ENCODE results near the gene DNAJC3. TPM values are rescaled to one million over a fixed set of nuclear protein-coding genes. Genes with fewer than 3 reads are reported as not detected.
"Not testable (repeated sequence)": the region's sequence is repeated elsewhere in the genome, so short reads cannot be mapped to it uniquely, and the experiment has no call there.

The DNAJC3 gene
- total RNA-seq, 2 donors from 2014 or later, result 59.3 to 60.2 TPM

DNA sequence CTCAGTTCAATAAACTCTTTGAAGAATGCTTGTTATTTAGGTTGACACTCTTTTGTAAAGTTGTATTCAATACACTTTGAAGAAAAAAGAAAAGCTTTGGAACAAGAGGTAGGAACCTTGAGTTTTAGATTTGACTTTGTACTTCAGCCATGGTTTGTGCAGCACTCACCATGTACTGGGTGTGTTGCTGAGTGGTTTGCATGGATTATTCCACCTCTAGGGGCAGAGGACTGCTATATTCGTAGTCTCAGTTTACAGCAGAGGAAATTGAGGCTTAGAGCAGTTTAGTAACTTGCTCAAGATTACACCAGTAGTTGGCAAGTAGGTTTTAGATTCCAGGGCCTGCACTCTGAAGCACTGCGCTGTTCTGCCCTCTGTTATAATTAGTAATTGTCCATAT lies 68.8 kb downstream of the DNAJC3 start:
- intact Hi-C loops (cut with DNase I, micrococcal nuclease), result no loop called here
- ATAC-seq (peak; percentile 67), DNase-seq (no peak)

DNA sequence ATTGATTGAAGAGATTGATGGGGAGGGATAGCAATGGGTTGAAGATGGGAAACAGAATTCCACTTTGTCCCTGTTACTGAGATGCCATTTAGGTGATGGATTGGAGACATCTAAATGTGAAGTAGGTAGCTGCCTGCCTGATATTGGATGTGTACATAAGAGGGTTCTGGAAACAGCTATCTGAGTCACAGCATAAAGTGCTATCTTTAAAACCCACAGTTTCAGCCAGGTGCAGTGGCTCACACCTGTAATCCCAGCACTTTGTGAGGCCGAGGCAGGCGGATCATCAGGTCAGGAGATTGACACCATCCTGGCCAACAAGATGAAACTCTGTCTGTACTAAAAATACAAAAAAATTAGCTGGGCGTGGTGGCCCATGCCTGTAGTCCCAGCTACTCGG lies 72.6 kb downstream of the DNAJC3 start:
- DNase-seq (no peak), ATAC-seq (no peak)
- intact Hi-C loops (cut with DNase I, micrococcal nuclease), result no loop called here

DNA sequence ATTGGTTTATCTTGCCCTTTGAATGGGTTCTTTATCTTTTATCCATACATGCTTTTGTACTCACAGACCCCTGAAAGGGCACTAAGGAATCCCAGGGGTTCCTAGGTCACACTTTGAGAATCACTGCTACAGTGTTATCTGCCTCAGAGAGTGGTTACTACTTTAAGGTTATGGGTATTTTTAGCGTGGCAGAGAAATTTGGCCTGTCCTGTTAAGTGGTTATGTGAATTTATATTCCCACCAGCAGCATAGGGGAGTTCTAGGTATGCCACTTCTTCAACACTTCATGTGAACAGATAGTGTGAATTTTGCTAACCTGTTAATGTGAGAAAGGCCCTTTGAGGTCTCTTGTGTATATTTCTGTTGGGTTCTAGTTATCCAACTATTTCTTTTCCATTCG lies 75.7 kb downstream of the DNAJC3 start:
- ATAC-seq (no peak), DNase-seq (no peak)
- intact Hi-C loops (cut with DNase I, micrococcal nuclease), result no loop called here

DNA sequence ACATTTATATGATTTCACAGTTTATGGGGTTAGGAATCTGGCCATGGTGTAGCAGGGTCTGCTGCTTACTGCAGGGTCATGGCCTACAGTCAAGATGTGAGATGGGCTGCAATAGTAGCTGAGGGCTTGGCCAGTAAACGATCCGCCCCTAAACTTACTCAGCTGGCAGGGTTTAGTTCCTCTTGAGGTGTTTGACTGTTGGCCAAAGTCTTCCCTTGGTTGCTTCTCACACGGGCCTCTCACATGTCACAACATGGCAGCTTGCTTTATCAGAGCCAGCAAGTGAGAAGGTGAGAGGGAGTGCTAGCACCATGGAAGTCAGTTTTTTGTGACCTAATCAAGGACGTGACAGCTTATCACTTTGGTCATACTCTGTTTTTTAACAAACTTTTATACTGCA lies 77.1 kb downstream of the DNAJC3 start:
- no peak for ATAC-seq
- DNase-seq, result no peak
- intact Hi-C loops (cut with DNase I, micrococcal nuclease), result no loop called here

DNA sequence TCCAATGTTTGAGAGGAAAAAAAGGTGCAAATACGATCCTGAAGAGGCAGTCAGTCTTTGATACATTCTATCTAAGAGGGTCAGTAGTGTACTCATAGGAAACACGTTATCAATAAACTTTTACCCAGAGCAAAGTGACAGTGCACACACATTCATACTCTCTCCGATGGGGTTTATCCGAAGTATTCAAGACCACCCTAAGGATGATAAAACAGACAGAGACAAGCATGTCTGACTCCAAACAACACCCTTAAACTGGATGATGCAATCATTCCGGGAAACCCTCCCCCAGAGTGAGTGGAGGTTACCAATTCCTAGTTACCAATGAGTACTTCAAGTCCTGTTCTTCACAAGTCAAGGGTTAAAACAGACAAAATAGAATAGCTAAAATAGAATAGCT lies 79.1 kb downstream of the DNAJC3 start:
- intact Hi-C loops (cut with DNase I, micrococcal nuclease), result no loop called here
- no peak for ATAC-seq

DNA sequence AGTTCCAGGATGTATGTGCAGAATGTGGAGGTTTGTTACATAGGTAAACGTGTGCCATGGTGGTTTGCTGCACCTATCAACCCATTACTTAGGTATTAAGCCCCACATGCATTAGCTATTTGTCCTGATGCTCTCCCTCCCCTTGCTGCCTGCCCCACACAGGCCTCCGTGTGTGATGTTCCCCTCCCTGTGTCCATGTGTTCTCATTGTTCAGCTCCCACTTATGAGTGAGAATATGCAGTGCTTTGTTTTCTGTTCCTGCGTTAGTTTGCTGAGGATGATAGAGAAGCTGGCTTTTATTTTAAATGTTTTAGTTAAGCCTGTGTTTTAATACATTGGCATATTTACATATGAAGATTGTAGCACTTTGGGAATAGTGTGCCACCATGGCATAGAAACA lies 85.7 kb downstream of the DNAJC3 start:
- ATAC-seq; intact Hi-C loops (cut with DNase I, micrococcal nuclease); DNase-seq: not testable (repeated sequence)

More for the DNA sequence above, 79.1 kb downstream of the DNAJC3 start:
- DNase-seq, result no peak

DNA sequence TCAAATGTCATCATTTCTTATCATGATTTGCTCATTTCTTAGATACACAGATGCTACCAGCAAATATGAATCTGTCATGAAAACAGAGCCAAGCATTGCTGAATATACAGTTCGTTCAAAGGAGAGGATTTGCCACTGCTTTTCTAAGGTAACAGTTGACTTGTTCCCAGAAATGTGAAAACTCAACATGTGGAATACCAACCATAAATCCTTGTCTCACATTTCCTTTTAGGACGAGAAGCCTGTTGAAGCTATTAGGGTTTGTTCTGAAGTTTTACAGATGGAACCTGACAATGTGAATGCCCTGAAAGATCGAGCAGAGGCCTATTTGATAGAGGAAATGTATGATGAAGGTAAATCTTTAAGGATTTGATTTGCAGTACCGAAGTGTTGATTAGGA lies 86.7 kb downstream of the DNAJC3 start:
- DNase-seq (no peak), ATAC-seq (no peak)
- intact Hi-C loops (cut with DNase I, micrococcal nuclease), result no loop called here

DNA sequence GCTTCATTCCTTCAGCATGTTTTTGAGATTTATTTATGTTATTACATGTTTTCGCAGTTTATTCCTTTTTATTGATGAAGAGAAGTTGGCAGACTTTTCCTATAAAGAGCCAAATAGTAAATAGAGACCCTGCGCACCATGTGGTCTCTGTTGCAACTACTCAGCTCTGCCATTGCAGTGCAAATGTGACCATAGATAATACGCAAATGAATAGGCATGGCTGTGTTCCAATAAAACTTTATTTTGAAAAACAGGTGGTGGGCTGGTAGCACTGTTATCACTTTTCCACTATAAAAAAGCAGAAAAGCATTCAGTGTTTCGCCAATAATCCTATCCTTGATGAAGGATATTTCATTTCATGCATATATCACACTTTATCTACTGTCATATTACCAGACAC lies 95.0 kb downstream of the DNAJC3 start:
- DNase-seq (no peak), ATAC-seq (no peak)
- intact Hi-C loops (cut with DNase I, micrococcal nuclease), result no loop called here

DNA sequence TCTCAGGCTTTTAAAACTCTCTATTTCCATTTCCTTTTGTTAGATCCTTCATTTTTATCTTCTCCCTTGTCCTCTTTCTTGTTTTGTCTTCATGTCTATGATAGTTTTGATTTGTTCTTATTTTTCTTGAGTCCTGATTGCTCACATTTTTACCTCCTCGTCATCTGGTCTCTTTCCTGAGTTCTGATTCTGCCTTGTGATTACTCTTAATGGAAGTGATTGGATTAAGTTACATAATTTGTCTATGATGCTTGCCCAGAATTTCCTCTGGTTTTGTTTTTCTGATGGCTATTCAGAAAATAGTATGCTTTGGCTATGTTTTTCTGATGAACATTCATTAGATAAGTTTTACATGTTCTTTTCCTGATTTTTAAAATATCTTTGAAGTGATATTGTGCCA lies 102.6 kb downstream of the DNAJC3 start:
- DNase-seq (no peak), ATAC-seq (no peak)
- intact Hi-C loops (cut with DNase I, micrococcal nuclease), result no loop called here

DNA sequence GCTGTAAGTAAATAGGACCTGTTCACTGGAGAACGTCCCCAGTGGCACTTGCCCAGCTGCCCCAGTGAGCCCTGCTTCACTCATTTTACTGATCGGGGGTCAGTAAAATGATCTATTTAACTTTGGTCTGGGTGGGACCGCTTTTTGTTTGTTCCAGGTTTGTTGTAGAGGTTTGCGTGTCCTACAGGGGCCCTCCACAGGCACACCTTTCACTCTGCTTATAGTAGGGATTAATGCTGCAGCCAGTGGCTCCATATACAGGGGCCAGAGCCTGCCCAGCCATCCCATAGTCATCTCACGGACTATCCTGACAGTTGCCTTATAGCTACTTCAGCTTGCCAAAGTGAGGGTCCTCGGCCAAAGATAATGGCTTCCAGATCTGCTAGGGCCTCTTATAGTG lies 104.1 kb downstream of the DNAJC3 start:
- DNase-seq, result no peak
- ATAC-seq, result no peak
- intact Hi-C loops (cut with DNase I, micrococcal nuclease), result no loop called here

DNA sequence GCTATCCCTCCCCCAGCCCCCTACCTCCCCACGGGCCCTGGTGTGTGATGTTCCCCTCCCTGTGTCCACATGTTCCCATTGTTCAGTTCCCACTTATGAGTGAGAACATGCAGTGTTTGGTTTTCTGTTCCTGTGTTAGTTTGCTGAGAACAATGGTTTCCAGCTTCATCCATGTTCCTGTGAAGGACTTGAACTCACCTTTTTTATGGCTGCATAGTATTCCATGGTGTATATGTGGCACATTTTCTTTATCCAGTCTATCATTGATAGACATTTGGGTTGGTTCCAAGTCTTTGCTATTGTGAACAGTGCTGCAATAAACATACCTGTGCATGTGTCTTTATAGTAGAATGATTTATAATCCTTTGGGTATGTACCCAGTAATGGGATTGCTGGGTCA lies 105.0 kb downstream of the DNAJC3 start:
- DNase-seq, result not testable (repeated sequence)

DNA sequence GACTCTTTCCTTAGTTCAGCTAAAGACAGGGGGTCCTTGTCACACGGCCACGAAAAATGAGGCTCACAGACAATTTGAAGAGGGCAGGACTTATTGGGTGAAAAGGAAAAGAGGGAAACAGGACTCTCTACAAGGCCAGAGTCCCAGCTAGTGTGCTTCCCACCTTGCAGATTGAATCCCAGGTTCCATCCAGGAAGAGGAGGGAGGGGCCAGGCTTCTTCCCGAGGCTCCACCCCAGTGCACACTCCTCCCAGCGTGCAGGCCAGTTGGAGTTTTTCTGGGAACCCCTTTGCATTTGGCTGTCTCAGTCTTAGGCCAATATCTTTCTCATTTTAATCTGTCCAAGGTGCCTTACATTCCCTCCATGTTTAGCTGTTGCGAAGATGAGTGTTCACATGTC lies 106.8 kb downstream of the DNAJC3 start:
- intact Hi-C loops (cut with DNase I, micrococcal nuclease), result no loop called here
- DNase-seq (no peak), ATAC-seq (no peak)

More for the DNA sequence above, 105.0 kb downstream of the DNAJC3 start:
- ATAC-seq; intact Hi-C loops (cut with DNase I, micrococcal nuclease): not testable (repeated sequence)

DNA sequence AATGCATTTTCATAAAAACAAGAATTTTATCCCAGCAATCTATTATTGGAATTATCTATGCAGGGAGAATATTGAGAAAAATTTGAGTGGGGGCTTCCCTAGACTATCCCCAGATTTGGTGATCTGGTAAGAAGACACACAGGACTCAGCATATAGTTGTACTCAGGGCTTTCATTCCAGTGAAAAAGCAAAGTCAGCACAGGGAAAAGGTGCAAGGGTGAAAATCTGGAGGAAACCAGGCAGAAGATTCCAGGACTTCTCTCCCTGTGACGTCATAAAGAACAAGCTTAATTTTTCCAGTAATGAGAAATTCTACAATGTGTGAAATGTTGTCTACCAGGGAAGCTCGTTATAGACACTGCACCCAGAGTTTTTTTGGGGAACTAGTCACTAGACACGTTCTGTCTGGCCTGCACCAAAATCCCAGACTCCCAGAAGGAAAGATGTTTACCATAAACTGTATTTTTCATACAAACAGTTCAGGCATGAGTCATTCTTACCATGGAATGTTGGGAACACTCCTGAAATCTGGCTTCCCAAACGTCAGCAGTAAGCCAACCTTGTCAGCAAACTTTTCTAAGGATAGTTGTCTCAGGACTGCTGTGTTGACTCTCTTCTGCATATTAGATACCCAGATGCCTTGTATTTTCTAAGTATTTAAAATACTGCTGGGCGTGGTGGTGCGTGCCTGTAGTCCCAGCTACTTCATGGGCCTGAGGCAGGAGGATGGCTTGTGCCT lies 107.4 kb downstream of the DNAJC3 start:
- no peak for ATAC-seq
- DNase-seq, result no peak
- intact Hi-C loops (cut with DNase I, micrococcal nuclease), result no loop called here

DNA sequence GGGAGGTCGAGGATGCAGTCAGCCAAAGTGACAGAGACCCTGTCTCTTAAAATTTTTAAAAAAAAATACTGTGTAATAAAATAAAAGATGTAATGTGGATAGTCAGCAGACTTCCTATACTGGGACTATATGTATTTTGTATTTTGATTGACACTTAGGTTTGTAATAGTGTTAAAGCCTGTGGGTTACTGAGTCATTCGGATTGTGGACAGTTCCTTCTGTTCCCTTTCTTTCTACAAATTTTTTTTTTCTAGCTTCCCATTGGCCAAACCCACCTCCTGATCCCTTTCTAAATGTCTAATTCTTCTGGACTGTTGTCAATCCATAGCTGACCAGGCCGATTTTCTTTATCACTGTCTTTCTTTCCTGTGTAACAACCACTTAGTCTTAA lies 108.0 kb downstream of the DNAJC3 start:
- ATAC-seq, result no peak
- intact Hi-C loops (cut with DNase I, micrococcal nuclease), result no loop called here
- DNase-seq, result no peak

DNA sequence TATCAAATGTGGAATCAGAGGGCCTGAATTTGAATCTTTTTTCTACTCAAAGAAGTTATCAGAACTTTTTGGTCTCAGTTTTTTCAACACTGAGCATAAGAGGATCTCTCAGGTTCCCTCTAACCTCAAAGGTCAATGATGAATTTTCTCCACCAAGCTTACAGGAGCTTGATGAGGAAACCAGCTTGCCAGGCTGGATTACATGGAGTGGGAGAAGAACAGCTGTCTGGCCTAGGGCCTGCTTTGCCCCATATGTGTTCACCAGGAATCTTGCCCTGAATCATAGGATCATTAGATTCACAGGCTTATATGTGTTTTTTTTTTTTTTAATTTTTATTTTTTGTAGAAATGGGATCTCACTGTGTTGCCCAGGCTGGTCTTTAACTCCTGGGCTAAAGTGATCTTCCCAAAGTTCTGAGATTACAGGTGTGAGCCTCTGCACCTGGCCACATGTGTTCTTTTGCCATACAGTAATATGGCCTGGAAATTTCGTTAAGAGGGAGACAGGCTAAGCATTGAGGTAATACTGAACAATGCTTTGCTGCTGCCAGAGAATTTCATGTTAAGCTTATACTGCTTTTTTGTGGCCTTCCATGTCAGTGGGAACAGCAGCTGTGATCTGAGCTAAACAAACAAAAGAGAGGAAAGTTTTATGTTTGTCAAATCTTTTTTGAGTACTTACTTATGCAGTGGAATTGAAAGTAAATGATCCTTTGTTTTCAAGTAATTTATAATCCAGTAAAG lies 110.6 kb downstream of the DNAJC3 start:
- DNase-seq (no peak), ATAC-seq (peak; percentile 55)
- intact Hi-C loops (cut with DNase I, micrococcal nuclease), result no loop called here

DNA sequence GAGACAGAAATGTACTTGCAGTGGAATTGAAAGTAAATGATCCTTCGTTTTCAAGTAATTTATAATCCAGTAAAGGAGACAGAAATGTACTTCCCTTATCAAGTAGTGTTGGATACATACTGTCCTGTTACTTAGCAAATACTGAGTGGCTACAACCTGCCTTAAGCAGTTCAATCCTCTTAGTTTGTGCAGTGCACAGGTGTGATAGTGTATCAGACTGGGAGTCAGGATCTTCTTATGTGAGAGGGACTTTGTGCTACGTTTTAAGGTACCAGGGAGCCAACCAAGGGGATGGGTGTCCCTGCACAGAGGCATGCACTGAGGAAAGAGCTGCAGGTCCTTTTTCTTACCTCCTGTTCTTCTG lies 111.1 kb downstream of the DNAJC3 start:
- intact Hi-C loops (cut with DNase I, micrococcal nuclease), result no loop called here
- DNase-seq (no peak), ATAC-seq (peak; percentile 56)

DNA sequence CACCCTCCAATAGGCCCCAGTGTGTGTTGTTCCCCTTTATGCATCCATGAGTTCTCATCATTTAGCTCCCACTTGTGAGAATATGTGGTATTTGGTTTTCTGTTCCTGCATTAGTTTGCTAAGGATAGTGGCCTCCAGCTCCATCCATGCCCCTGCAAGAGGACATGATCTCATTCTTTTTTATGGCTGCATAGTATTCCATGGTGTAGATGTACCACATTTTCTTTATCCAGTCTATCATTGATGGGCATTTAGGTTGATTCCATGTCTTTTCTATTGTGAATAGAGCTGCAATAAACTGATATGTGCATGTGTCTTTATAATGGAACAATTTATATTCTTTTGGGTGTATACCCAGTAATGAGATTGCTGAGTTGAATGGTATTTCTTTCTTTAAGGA lies 112.4 kb downstream of the DNAJC3 start:
- DNase-seq; intact Hi-C loops (cut with DNase I, micrococcal nuclease); ATAC-seq: not testable (repeated sequence)

DNA sequence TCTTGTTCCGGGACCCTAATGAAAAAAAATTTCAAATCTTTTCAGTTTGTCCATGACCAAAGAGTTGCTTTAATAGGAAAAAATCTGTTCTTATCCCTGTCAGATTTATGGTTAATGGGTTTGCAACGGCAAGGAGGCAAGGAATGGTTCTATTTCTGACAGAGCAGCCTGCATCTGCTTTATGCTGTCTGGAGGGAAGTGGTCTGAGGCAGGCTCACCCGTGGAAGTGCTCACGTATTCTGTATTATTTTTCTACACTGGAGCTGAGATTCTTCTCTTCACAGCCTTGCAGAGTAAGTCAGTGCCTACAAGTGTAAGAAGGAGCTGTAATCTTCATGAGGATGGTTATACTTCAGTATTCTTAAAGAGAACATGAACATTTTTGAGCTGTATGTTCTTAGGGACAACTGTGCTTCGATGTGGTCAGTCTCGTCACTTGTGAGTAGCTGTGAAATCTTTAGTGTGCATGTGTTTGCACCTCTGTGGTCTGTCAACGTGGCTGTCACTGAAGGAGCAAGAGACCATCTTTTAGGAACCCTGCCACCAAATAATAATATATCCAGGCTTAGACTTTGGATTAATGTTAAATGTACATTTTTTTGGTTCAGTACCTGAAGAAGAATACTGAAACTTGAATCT lies 114.3 kb downstream of the DNAJC3 start:
- DNase-seq, result no peak
- intact Hi-C loops (cut with DNase I, micrococcal nuclease), result no loop called here
- ATAC-seq, result no peak

DNA sequence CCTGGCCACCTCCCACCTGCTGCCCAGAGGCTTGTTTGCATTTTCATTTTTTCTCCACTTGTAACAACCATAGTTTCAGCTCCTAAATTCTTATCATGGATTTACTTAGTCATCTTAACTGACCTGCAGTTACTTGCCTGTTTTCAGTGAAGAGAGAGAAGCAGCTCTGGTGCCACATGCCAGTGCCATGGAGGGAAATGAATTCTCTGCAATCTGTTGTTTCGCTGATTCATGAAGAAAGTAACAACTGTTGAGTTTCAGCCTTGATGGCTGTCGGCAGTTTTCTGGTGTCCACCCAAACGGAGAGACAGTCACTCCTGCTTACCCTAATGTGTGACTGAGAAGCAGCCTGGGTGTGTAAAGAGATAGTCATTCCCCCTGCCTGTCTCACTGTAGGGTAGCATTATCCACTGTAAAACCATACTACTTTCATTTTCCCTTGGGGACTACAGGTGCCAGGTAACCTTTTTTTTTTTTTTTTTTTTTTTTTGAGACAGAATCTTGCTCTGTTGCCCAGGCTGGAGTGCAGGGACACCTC lies 116.1 kb downstream of the DNAJC3 start:
- DNase-seq, result no peak
- ATAC-seq, result no peak
- intact Hi-C loops (cut with DNase I, micrococcal nuclease), result no loop called here

DNA sequence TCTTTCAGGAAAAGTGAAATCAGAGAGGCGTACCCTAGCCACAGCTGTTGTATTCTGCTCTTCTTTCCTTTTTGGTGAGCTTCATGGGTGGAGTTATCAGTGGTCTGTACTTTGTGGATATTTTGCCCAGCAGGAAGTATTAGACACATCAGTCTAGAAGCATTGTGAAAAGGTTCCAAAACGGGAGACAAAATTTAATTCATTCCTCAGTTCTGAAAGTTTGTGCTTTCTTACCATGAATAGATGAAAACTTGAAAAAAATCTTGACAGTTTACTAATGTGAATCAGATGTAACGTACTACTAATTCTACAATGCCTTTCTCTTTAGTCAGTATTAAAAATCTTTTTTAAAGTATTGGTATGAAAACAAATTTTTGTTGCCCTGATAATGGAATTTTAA lies 116.8 kb downstream of the DNAJC3 start:
- ATAC-seq (no peak), DNase-seq (no peak)
- intact Hi-C loops (cut with DNase I, micrococcal nuclease), result no loop called here
